H7 (cell line): ENCODE results near the gene EIF5B. TPM values are rescaled to one million over a fixed set of nuclear protein-coding genes. Genes with fewer than 3 reads are reported as not detected.

Experiments
- DNase-seq: peaks from one replicate; pipeline ENCODE4 v3.0.0; 2012
- H3K27me3 ChIP-seq: 2 replicates; pipeline ENCODE4 v1.6.0; 2011; ENCODE audit warnings: mild to moderate bottlenecking, low read length; ENCODE audit not compliant: control insufficient read depth, insufficient read depth
- H3K36me3 ChIP-seq: replicated peaks from 2 replicates; pipeline ENCODE4 v1.5.1; 2011; ENCODE audit warnings: low read length; ENCODE audit not compliant: control insufficient read depth, insufficient read depth
- H3K4me3 ChIP-seq: 2 replicates; pipeline ENCODE4 v1.5.1; 2011; ENCODE audit warnings: low read depth, mild to moderate bottlenecking, control low read depth, low read length, moderate library complexity; ENCODE audit not compliant: insufficient read depth
- total RNA-seq: library from RNA; depleted of rRNA; stranded (reverse); fragments of >200 nt; shearing (Covaris generic); gene quantifications from 2 replicates; pipeline ENCODE4 v1.2.3, GENCODE V29; 2014

Gene EIF5B
- total RNA-seq, 1 experiment from 2014 or later, result 10.2 TPM

GRCh38 chr2:99414566-99414965 is 77.4 kb downstream of the EIF5B start:
- no peak for DNase-seq
- H3K4me3 ChIP-seq, result no peak overlapping the region
- H3K36me3 ChIP-seq, result peaks cover 11% of the 10 kb centered on the region

DNA sequence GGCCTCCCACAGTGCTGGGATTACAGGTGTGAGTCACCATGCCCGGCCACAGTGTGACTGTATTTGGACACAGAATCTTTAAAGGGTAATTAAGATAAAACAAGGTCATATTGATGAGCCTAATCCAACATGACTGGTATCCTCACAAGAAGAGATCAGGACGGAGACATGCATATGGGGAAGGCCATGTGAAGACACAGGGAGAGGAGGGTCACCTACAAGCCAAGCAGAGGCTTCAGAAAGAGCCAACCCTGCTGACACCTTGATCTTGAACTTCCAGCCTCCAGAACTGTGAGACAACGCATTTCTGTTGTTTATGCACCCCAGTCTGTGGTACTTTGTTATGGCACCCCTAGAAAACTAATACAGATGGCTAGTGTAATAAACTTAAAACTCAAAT is 80.2 kb downstream of the EIF5B start:
- peaks cover 12% of the 10 kb centered on the region for H3K36me3 ChIP-seq
- no peak overlapping the region for H3K4me3 ChIP-seq
- H3K27me3 ChIP-seq, result no peaks in the 10 kb centered on the region
- DNase-seq, result no peak

More at GRCh38 chr2:99414566-99414965, 77.4 kb downstream of the EIF5B start:
- no peaks in the 10 kb centered on the region for H3K27me3 ChIP-seq

DNA sequence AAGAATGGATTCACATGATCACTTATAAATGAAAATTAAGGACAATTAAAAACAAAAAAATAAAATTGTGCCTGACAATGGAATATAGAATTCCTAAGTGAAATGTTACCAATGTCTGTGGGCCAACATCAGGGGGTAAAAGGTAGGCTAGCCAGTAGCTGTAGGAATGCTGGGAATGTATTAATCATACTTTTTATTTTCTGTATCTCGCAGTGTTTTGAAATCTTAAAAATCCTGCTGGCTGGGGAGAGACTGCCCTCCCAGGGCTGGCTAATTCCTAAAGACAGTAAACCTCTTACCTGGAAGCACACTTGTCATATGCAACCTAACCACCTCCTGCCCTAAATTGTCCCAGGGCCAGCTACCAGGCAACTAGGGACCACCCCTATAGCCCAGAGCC is 82.8 kb downstream of the EIF5B start:
- Histone ChIP-seq H3K4me3 (no peak overlapping the region), H3K27me3 (no peaks in the 10 kb centered on the region), H3K36me3 (peaks cover 13% of the 10 kb centered on the region)
- no peak for DNase-seq

GRCh38 chr2:99420751-99421299 is 83.6 kb downstream of the EIF5B start:
- peaks cover 13% of the 10 kb centered on the region for H3K36me3 ChIP-seq
- no peak for DNase-seq
- no peaks in the 10 kb centered on the region for H3K27me3 ChIP-seq
- H3K4me3 ChIP-seq, result no peak overlapping the region

- peaks cover 13% of the 10 kb centered on the region for H3K36me3 ChIP-seq
- no peak overlapping the region for H3K4me3 ChIP-seq
- DNase-seq, result no peak
- H3K27me3 ChIP-seq, result no peaks in the 10 kb centered on the region
These were observed 84.3 kb downstream of the EIF5B start for GRCh38 chr2:99421469-99421868.

DNA sequence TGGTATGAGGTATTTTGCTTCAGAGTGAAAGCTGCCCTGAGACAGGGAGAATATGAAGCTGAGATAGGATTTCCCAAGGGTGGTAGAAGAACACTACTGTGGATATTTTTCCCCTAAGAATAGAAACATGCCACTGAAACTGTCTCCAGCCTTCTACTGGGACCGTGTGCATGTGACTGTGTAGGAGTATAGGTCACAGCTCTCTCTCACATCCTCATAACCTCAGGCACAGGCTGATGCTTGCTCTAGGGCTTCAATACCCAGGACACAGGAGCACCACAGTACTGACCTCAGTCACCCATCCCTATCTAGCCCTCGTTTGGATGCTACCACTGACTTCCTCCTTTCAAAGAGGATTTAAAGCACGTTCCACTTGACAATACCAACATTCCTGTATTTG is 85.4 kb downstream of the EIF5B start:
- DNase-seq, result no peak
- H3K36me3 ChIP-seq, result peaks cover 9% of the 10 kb centered on the region
- H3K4me3 ChIP-seq, result no peak overlapping the region
- H3K27me3 ChIP-seq, result no peaks in the 10 kb centered on the region

DNA sequence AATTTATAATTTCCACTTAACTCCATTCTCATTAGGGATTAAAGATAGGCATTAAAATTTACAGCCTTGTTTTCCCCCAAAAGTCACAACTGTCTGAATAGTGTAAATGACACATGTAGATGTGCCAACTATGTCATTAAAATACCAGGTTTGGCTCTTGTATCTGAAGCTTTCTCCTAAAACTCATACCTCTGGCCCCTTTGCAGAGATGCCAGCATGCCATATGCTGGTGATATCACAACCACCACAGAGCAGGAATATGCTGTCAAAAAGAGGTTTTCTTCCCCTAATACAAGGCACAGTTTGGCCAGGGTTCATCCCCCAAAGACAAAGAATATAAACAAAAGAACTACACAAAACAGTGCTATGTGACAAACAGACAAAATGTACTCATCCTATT is 87.2 kb downstream of the EIF5B start:
- Histone ChIP-seq H3K4me3 (no peak overlapping the region), H3K27me3 (no peaks in the 10 kb centered on the region), H3K36me3 (peaks cover 12% of the 10 kb centered on the region)
- no peak for DNase-seq

DNA sequence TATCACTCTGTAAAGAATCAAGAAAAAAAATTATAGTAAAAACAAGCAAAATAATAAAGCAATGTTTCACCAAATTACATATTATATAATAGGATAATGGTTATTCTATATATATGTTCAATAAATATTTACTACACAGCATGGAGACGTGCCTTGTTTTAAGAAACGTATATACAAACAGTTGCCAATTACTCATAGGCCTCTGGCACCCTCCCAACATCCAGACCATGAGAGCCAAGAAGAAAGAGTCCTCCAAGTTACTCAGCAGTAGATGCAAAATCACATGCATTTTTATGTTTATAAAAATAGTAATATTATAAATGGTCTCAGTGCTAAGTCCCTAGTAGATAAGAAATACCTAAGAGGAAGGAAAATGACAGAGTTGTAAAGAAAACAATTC is 87.8 kb downstream of the EIF5B start:
- H3K36me3 ChIP-seq, result peaks cover 12% of the 10 kb centered on the region
- no peaks in the 10 kb centered on the region for H3K27me3 ChIP-seq
- no peak overlapping the region for H3K4me3 ChIP-seq
- DNase-seq, result no peak

- no peak for DNase-seq
These were observed 93.6 kb downstream of the EIF5B start for GRCh38 chr2:99430614-99431291.

GRCh38 chr2:99431587-99432275 is 94.5 kb downstream of the EIF5B start:
- Histone ChIP-seq H3K4me3 (no peak overlapping the region), H3K36me3 (peaks cover 7% of the 10 kb centered on the region), H3K27me3 (no peaks in the 10 kb centered on the region)
- DNase-seq, result no peak

More at GRCh38 chr2:99430614-99431291, 93.6 kb downstream of the EIF5B start:
- no peaks in the 10 kb centered on the region for H3K27me3 ChIP-seq
- no peak overlapping the region for H3K4me3 ChIP-seq
- H3K36me3 ChIP-seq, result peaks cover 7% of the 10 kb centered on the region

DNA sequence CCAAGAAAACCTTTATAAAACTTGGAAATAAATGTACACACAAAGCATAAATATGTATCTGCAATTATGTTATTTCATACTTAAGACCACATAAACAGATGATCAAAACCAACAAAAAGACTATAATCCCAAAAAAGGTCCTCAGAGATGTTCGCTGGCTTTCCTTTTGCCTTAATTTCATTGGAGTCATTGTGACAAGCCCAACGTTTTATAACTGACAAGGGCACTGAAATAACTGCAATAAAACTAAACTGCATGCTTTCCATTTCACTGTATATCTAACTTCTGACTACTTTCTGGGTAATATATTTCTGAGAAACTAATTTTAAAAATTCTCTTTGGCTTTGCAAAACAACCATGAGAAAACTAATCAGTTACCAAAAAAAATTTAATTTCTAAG is 96.2 kb downstream of the EIF5B start:
- Histone ChIP-seq H3K27me3 (no peaks in the 10 kb centered on the region), H3K4me3 (no peak overlapping the region), H3K36me3 (peaks cover 5% of the 10 kb centered on the region)
- DNase-seq, result no peak

DNA sequence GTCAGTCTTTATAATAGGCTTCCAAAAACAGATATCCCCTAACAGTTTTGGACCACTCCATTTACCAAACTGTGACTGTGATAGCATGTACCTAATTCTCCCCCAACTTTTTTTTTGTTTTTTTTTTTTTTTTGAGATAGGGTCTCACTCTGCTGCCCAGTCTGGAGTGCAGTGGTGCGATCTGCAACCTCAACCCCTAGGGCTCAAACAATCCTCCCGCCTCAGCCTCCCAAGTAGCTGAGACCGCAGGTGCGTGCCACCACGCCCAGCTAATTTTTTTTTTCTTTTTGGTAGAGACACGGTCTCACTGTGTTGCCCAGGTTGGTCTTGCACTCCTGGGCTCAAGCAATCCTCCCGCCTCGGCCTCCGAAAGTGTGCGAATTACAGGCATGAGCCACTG is 99.7 kb downstream of the EIF5B start:
- no peak for DNase-seq
- H3K36me3 ChIP-seq, result peaks cover 4% of the 10 kb centered on the region; the same call in 1 of the 2 replicates
- no peaks in the 10 kb centered on the region for H3K27me3 ChIP-seq

GRCh38 chr2:99439971-99440505 is 102.8 kb downstream of the EIF5B start:
- Histone ChIP-seq H3K36me3 (peaks cover 6% of the 10 kb centered on the region; the same call in 1 of the 2 replicates), H3K27me3 (no peaks in the 10 kb centered on the region), H3K4me3 (no peak overlapping the region)
- DNase-seq, result peak; percentile 8

More for the DNA sequence above, 99.7 kb downstream of the EIF5B start:
- no peak overlapping the region for H3K4me3 ChIP-seq

GRCh38 chr2:99442837-99443236 is 105.6 kb downstream of the EIF5B start:
- no peak overlapping the region for H3K4me3 ChIP-seq
- no peaks in the 10 kb centered on the region for H3K27me3 ChIP-seq
- DNase-seq, result peak; percentile 28
- H3K36me3 ChIP-seq, result peaks cover 6% of the 10 kb centered on the region

DNA sequence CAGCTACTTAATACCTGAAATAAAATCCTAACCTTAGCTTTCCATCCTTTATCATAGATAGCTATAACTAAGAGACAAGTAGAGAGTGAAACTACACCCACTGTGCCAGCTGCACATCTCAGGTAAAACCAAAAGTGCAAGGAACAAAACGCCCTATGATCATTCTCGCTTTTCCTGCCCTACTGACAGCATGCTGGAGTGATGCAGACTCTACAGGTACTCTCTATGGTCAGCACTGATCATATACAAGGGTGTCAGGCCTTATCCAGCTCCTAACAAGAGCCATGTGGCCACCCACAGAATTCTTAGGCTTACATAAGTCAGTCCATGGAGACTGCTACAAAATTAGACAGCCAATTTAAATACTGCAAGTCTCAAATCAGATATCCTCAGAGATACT is 107.0 kb downstream of the EIF5B start:
- DNase-seq, result no peak
- Histone ChIP-seq H3K4me3 (no peak overlapping the region), H3K36me3 (peaks cover 2% of the 10 kb centered on the region), H3K27me3 (no peaks in the 10 kb centered on the region)
